PC-9 (cell line): ENCODE measurements around the gene NUDT13.

Experiments
- CTCF ChIP-seq: fragments of 200-600 bp; sonication (generic); conservative IDR thresholded peaks from 2 replicates; pipeline ENCODE4 v1.6.1; 2017; ENCODE audit warnings: mixed run types, antibody characterized with exemption, mild to moderate bottlenecking, moderate library complexity
- EZH2 ChIP-seq: fragments of 200-600 bp; sonication (generic); IDR thresholded peaks from 2 replicates; pipeline ENCODE4 v1.8.0; 2017; ENCODE audit warnings: antibody characterized with exemption, low read depth

GRCh38 chr10:73096041-73096448 lies 14.2 kb upstream of the NUDT13 start:
- TF ChIP-seq CTCF (no peak), EZH2 (no peak)
